T-cell (primary cell): Measurements from ENCODE around the gene KRT10. TPM values are rescaled to one million over a fixed set of nuclear protein-coding genes. Genes with fewer than 3 reads are reported as not detected.
A peak's percentile ranks its signal among the peaks of the same experiment; 100 is the strongest.
"Not testable (repeated sequence)": the region's sequence is repeated elsewhere in the genome, so short reads cannot be mapped to it uniquely, and the experiment has no call there.

ENCODE experiments used
- ATAC-seq, 4 experiments: fragments of 200-7000 bp in 3 of 4; fragments of 150-1000 bp in 1 of 4; cut with Tn5 transposase; replicated peaks in 1 of 4; 1 replicate in 3 of 4; 2 replicates in 1 of 4; pipeline ENCODE4 v1.10.0; 2021; ENCODE audit warnings: moderate library complexity in 3 of 4, mild to moderate bottlenecking in 2 of 4, moderate number of reproducible peaks in 1 of 4
- CTCF ChIA-PET, 2 donors: fragments of 300-600 bp; sonication (Branson Sonifier 250); formaldehyde crosslinking; loops; one replicate each; lab custom pipeline; 2022; ENCODE audit warnings: antibody characterized with exemption in 2 of 2; lab: Charles Lee
- POLR2A ChIA-PET, 2 donors: fragments of 300-600 bp; sonication (Branson Sonifier 250); formaldehyde crosslinking; loops; one replicate each; lab custom pipeline; 2022; ENCODE audit warnings: antibody characterized with exemption in 2 of 2; lab: Charles Lee
- DNase-seq, 35 experiments: peaks; one replicate each; pipeline versions ENCODE4 v3.0.0 to v3.0.0-alpha.2; 2013 to 2023
- H3K27ac ChIP-seq: one replicate; pipeline ENCODE4 v1.5.1; 2013; ENCODE audit warnings: low read length
- H3K27me3 ChIP-seq, 2 experiments: replicated peaks in 1 of 2; 1 replicate in 1 of 2; 2 replicates in 1 of 2; pipeline versions ENCODE4 v1.6.1 to v1.7.0; 2013; ENCODE audit warnings: low read length in 1 of 2, mixed read lengths in 1 of 2; ENCODE audit not compliant: control insufficient read depth in 2 of 2, insufficient read depth in 2 of 2; ENCODE audit errors: extremely low read depth in 1 of 2
- H3K36me3 ChIP-seq, 2 donors: 1 replicate in 1 of 2; 2 replicates in 1 of 2; pipeline versions ENCODE4 v1.6.1 to v1.7.0; 2013; ENCODE audit warnings: low read length in 1 of 2; ENCODE audit not compliant: control insufficient read depth in 2 of 2, insufficient read depth in 1 of 2; ENCODE audit errors: extremely low read depth in 1 of 2
- H3K4me1 ChIP-seq, 2 experiments: 1 replicate in 1 of 2; 2 replicates in 1 of 2; pipeline versions ENCODE4 v1.6.1 to v1.7.0; 2013; ENCODE audit warnings: low read length in 2 of 2, mixed read lengths in 1 of 2; ENCODE audit not compliant: insufficient read depth in 2 of 2, control insufficient read depth in 1 of 2; ENCODE audit errors: extremely low read depth in 1 of 2
- H3K4me3 ChIP-seq, 2 donors: 1 replicate in 1 of 2; 2 replicates in 1 of 2; pipeline versions ENCODE4 v1.5.1 to v1.7.0; 2013; ENCODE audit warnings: mild to moderate bottlenecking in 2 of 2, low read length in 1 of 2, moderate library complexity in 1 of 2; ENCODE audit not compliant: control insufficient read depth in 1 of 2; ENCODE audit errors: extremely low read depth in 1 of 2
- H3K9me3 ChIP-seq: 2 replicates; pipeline ENCODE4 v1.7.0; 2013
- H3K27ac Mint-ChIP-seq, 2 donors: one replicate each; pipeline ENCODE4 v1.8.0; 2020 to 2021; ENCODE audit warnings: mild to moderate bottlenecking in 2 of 2, mixed read lengths in 2 of 2
- H3K27me3 Mint-ChIP-seq, 2 donors: one replicate each; pipeline ENCODE4 v1.8.0; 2021 to 2022; ENCODE audit warnings: mixed read lengths in 2 of 2
- H3K36me3 Mint-ChIP-seq: one replicate; pipeline ENCODE4 v1.8.0; 2021; ENCODE audit warnings: mixed read lengths
- H3K4me1 Mint-ChIP-seq, 3 donors: one replicate each; pipeline ENCODE4 v1.8.0; 2020 to 2022; ENCODE audit warnings: mixed read lengths in 3 of 3, mild to moderate bottlenecking in 1 of 3
- H3K4me3 Mint-ChIP-seq, 3 donors: one replicate each; pipeline ENCODE4 v1.8.0; 2020 to 2022; ENCODE audit warnings: mild to moderate bottlenecking in 3 of 3, mixed read lengths in 3 of 3, moderate library complexity in 3 of 3
- H3K9me3 Mint-ChIP-seq, 3 donors: one replicate each; pipeline ENCODE4 v1.8.0; 2020 to 2022; ENCODE audit warnings: mixed read lengths in 3 of 3
- WGBS: methylation state at CpG from one replicate; pipeline ENCODE4 v1.1.5; 2013; ENCODE audit warnings: missing lambda C conversion rate; ENCODE audit not compliant: insufficient coverage; 5-methylcytosine and 5-hydroxymethylcytosine counted together
- total RNA-seq, 35 experiments: library from RNA in 6 of 35; stranded (reverse) in 6 of 35; fragments of 120-200 nt in 1 of 35; gene quantifications; one replicate each; pipeline versions ENCODE4 v1.2.1 to v1.2.4 and lab custom pipeline; 2013 to 2026

The KRT10 gene
- total RNA-seq, 5 donors from 2014 or later (not counting 1 experiment from before 2014, with no cell fraction given), result 27.2 to 35.3 (median 31.4) TPM

DNA sequence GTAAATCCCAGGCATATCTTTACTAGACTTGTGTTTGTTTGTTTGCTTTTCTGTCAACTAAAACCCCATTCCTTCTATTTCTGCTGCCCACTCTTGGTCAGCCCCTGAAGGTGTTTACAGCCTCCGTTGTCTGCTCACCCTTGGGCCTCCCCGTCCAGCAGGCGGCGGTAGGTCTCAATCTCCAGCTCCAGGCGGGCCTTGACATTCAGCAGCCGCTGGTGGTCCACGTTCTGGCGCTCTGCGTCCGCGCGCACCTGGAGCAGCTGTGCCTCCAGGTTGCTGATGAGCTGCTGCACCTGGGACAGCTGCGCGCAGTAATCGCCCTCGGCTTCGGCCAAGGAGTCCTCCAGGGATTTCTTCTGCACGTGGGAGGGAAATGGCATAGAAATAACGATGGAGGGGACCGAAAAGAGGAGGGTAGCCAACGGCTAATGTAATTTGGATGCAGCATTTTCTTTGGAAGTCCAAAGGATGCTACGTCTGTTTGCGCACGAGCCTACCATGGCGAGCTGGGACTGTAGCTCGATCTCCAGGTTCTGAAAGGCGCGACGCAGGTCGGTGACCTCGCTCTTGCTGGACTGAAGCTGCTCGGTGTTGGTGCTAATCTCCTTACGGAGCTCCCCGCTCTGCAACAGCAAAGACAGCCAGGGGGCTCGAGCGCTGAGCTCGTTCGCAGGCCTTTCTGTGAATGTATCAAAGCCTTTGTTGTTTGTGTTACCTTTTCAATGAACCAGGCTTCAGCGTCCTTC, 40.7 kb upstream of the KRT10 start:
- H3K36me3 ChIP-seq, result no peaks in the 10 kb centered on the region
- CTCF ChIA-PET, result interaction anchor here in 1 of 2 donors (0.5 to 0.6 kb wide), 3 partner anchors 81 to 810 kb away, joined by 3 to 4 read pairs (median 3); partner anchors contain the start of gene KRT27
- DNase-seq (peak in 4 of 35 experiments; percentile 6 to 12 (median 8)), ATAC-seq (no peak)
- no peaks in the 10 kb centered on the region for H3K4me1 ChIP-seq
- POLR2A ChIA-PET, result no interaction called here
- no peaks in the 10 kb centered on the region for H3K9me3 ChIP-seq
- no peaks in the 10 kb centered on the region for H3K9me3 Mint-ChIP-seq
- WGBS, result 70% methylated on average over 39 of the region's 39 CpGs
- peaks cover 0 to 18% of the 10 kb centered on the region in 2 experiments for H3K27me3 ChIP-seq
- H3K27ac Mint-ChIP-seq, result no peak overlapping the region
- H3K27ac ChIP-seq, result no peak overlapping the region
- peaks cover 23 to 27% of the 10 kb centered on the region in 2 donors for H3K27me3 Mint-ChIP-seq
- H3K4me3 ChIP-seq, result no peak overlapping the region
- H3K4me3 Mint-ChIP-seq, result no peak overlapping the region
- H3K4me1 Mint-ChIP-seq, result no peaks in the 10 kb centered on the region
- H3K36me3 Mint-ChIP-seq, result no peaks in the 10 kb centered on the region

DNA sequence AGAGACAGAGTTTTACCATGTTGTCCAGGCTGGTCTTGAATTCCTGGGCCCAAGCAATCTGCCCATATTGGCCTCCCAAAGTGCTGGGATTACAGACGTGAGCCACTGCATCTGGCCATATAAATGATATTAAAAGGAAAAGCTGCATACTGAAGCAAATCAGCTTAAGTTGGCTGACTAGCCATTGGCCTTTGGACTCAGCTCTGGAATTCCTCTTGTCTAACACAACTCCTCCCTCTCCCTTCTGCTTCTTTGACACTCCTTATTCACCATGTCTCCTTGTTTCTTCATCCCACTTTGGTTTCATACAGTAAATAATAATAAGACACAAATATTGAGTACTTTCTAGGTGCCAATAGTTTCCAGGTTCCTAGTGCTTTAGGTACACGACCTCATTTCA, 37.1 kb upstream of the KRT10 start:
- Mint-ChIP-seq H3K9me3 (no peaks in the 10 kb centered on the region), H3K27ac (no peak overlapping the region), H3K27me3 (peaks cover 10 to 11% of the 10 kb centered on the region in 2 donors), H3K4me1 (peaks cover 0 to 5% (median 3%) of the 10 kb centered on the region in 3 donors), H3K4me3 (no peak overlapping the region), H3K36me3 (no peaks in the 10 kb centered on the region)
- no peak for DNase-seq
- no peak for ATAC-seq
- Histone ChIP-seq H3K27ac (no peak overlapping the region), H3K4me1 (no peaks in the 10 kb centered on the region), H3K9me3 (no peaks in the 10 kb centered on the region), H3K4me3 (no peak overlapping the region), H3K27me3 (peaks cover 2 to 11% of the 10 kb centered on the region in 2 experiments), H3K36me3 (no peaks in the 10 kb centered on the region)
- ChIA-PET CTCF (interaction anchor here (0.6 to 1.7 kb wide), 2 partner anchors 789 to 803 kb away, joined by 5 to 7 read pairs; no protein-coding TSS in a partner anchor), POLR2A (no interaction called here)
- WGBS, result no CpG with 5 or more reads among the region's 2 CpGs

DNA sequence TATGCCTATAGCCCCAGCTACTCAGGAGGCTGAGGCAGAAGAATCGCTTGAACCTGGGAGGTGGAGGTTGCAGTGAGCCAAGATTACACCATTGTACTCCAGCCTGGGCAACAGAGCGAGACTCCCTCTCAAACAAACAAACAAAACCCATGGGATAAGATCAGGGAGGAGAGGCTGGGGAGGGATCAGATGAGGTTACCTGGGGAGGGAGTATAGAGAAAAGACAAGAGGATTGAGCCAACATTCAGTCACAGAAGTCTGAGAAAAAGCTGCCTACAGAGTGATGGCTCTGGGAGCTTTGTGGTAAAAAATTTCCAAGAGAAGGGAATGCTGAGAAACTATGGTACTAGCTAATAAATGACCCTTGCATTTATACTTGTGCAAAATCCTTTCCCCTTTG, 36.3 kb upstream of the KRT10 start:
- H3K4me1 ChIP-seq, H3K27ac ChIP-seq, H3K4me3 ChIP-seq, H3K4me3 Mint-ChIP-seq, DNase-seq, H3K27ac Mint-ChIP-seq, H3K4me1 Mint-ChIP-seq, H3K9me3 ChIP-seq, H3K36me3 Mint-ChIP-seq, POLR2A ChIA-PET, H3K9me3 Mint-ChIP-seq, ATAC-seq, H3K27me3 ChIP-seq, H3K36me3 ChIP-seq: not testable (repeated sequence)
- peaks cover 9 to 15% of the 10 kb centered on the region in 2 donors for H3K27me3 Mint-ChIP-seq
- CTCF ChIA-PET, result interaction anchor here in 1 of 2 donors (0.8 to 1.7 kb wide), 2 partner anchors 790 to 804 kb away, joined by 3 to 5 read pairs; no protein-coding TSS in a partner anchor
- WGBS, result no CpG with 5 or more reads among the region's 2 CpGs

DNA sequence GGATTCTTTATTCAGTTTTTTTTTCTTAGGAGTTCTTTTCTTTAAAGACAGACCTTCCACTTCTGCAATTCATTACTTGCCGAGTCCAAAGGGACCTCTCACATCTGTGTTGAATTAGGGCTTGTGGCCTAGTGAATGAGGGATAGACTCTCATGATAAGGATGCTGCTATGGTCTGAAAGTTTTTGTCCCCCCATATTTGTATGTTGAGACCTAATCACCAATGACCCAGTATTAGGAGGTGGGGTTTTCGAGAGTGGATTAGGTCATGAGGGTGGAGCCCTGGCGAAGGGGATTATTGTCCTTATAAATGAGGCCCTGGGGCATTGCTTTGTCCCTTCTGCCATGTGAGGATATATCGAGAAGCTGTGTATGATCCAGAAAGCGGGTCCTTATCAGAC, 35.1 kb upstream of the KRT10 start:
- no peaks in the 10 kb centered on the region for H3K9me3 ChIP-seq
- Mint-ChIP-seq H3K27me3 (peaks cover 14 to 21% of the 10 kb centered on the region in 2 donors), H3K36me3 (no peaks in the 10 kb centered on the region), H3K4me1 (peaks cover 0 to 7% (median 3%) of the 10 kb centered on the region in 3 donors), H3K9me3 (no peaks in the 10 kb centered on the region), H3K27ac (no peak overlapping the region), H3K4me3 (no peak overlapping the region)
- H3K27ac ChIP-seq, result no peak overlapping the region
- H3K36me3 ChIP-seq, result no peaks in the 10 kb centered on the region
- POLR2A ChIA-PET, result interaction anchor here in 1 of 2 donors (1.3 kb wide), 1 partner anchor 831 kb away, joined by 3 read pairs; no protein-coding TSS in a partner anchor
- CTCF ChIA-PET, result interaction anchor here (0.6 to 2.9 kb wide), 9 partner anchors 12 to 838 kb away, joined by 3 to 46 read pairs (median 6); no protein-coding TSS in a partner anchor
- DNase-seq, result no peak
- H3K4me1 ChIP-seq, result no peaks in the 10 kb centered on the region
- H3K27me3 ChIP-seq, result peaks cover 0 to 7% of the 10 kb centered on the region in 2 experiments
- no peak overlapping the region for H3K4me3 ChIP-seq
- no peak for ATAC-seq
- WGBS, result 98% methylated on average over 4 of the region's 5 CpGs

DNA sequence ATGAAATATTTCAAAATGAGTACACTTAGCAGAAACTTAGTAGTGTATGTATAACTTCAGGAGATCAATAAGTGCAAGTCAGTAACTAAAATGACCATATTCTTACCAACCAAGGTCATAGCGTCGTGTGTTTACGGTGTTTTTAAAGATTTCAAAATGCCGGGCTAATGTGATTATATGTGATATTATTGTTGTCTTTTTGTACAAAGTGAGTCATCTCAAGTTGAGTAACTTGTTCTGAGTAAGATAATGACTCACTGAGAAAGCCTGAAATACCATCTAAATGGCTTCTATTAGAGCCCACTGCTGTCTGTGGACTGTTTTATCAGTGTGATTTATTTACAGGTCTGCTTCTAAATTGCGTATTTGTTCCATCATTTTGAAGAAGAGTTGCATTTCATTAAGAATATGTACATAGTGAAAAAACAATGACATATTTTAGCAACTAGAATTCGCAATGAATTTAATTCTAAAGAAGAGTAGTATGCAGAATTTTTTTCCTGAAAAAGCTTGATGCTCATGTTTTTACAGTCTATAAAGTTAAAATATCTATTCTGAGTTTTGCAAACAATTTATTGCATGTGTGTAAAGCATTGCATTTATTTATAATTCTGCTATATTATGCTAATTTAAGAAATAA, 31.9 kb upstream of the KRT10 start:
- POLR2A ChIA-PET, result no interaction called here
- CTCF ChIA-PET, result no interaction called here
- H3K9me3 Mint-ChIP-seq, result no peaks in the 10 kb centered on the region

DNA sequence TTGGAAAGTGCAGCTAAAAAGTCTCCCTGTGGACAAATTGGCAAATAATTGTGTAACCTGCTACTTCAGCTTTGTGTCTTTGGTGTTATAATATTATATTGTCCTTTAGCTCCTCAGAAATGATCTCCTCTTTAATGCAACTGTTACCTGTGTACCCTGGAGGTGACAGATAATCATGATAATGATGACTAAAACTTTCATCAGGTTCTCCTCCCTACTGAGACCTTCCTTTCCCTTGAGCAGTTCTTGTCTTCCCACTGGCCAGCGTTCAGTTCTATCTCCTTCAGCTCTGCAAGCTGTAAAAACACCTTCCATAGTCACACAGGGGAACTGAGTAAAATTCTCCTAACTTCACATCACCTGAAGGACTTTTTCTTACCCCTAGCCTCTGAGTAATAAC, 29.9 kb upstream of the KRT10 start:
- no peak for DNase-seq
- WGBS, result 86% methylated on average over 1 of the region's 1 CpG
- H3K4me3 Mint-ChIP-seq, result no peak overlapping the region
- no peaks in the 10 kb centered on the region for H3K36me3 ChIP-seq
- ATAC-seq, result no peak
- H3K4me3 ChIP-seq, result no peak overlapping the region
- peaks cover 0 to 14% of the 10 kb centered on the region in 2 experiments for H3K27me3 ChIP-seq
- CTCF ChIA-PET, result interaction anchor here in 1 of 2 donors (1.0 kb wide), 1 partner anchor 814 kb away, joined by 3 read pairs; no protein-coding TSS in a partner anchor
- no peaks in the 10 kb centered on the region for H3K9me3 ChIP-seq
- H3K27ac Mint-ChIP-seq, result no peak overlapping the region
- no peak overlapping the region for H3K27ac ChIP-seq
- H3K9me3 Mint-ChIP-seq, result no peaks in the 10 kb centered on the region
- no peaks in the 10 kb centered on the region for H3K4me1 ChIP-seq
- no peaks in the 10 kb centered on the region for H3K36me3 Mint-ChIP-seq
- peaks cover 26 to 38% of the 10 kb centered on the region in 2 donors for H3K27me3 Mint-ChIP-seq
- POLR2A ChIA-PET, result interaction anchor here in 1 of 2 donors (0.6 kb wide), 1 partner anchor 1577 kb away, joined by 7 read pairs; no protein-coding TSS in a partner anchor
- peaks cover 0 to 5% (median 3%) of the 10 kb centered on the region in 3 donors for H3K4me1 Mint-ChIP-seq

More for the DNA sequence above, 31.9 kb upstream of the KRT10 start:
- Mint-ChIP-seq H3K4me3 (no peak overlapping the region), H3K36me3 (no peaks in the 10 kb centered on the region), H3K27me3 (peaks cover 24 to 27% of the 10 kb centered on the region in 2 donors), H3K4me1 (peaks cover 0 to 7% (median 3%) of the 10 kb centered on the region in 3 donors), H3K27ac (no peak overlapping the region)
- H3K27me3 ChIP-seq, result peaks cover 0 to 14% of the 10 kb centered on the region in 2 experiments
- DNase-seq (no peak), ATAC-seq (no peak)
- WGBS, result no CpG with 5 or more reads among the region's 6 CpGs
- no peaks in the 10 kb centered on the region for H3K4me1 ChIP-seq
- no peak overlapping the region for H3K4me3 ChIP-seq
- H3K27ac ChIP-seq, result no peak overlapping the region
- H3K9me3 ChIP-seq, result no peaks in the 10 kb centered on the region
- no peaks in the 10 kb centered on the region for H3K36me3 ChIP-seq
